Measurements from ENCODE around the gene EDN2. TPM values are rescaled to one million over a fixed set of nuclear protein-coding genes. Genes with fewer than 3 reads are reported as not detected.

The EDN2 gene
- total and polyA plus RNA-seq, 2 experiments from 2014 or later: not detected

- Histone ChIP-seq H3F3A (ENCODE audit: insufficient read depth) (no peaks in the 10 kb centered on the region; the same call in 1 of the 2 replicates), H4K20me1 (ENCODE audit: insufficient read depth) (no peaks in the 10 kb centered on the region), H3K9me2 (ENCODE audit: insufficient read depth) (no peaks in the 10 kb centered on the region), H3K4me3 (no peak overlapping the region), H3K27ac (no peak overlapping the region), H3K4me1 (ENCODE audit: insufficient read depth) (peaks cover 14% of the 10 kb centered on the region), H3K9me3 (ENCODE audit: low read depth) (no peaks in the 10 kb centered on the region), H3K9ac (no peak overlapping the region), H3K79me2 (ENCODE audit: insufficient read depth) (no peaks in the 10 kb centered on the region), H2AFZ (no peak overlapping the region), H3K27me3 (replicated peaks; ENCODE audit: insufficient read depth) (no peaks in the 10 kb centered on the region), H3K4me2 (ENCODE audit: unreplicated experiment) (no peak overlapping the region), H3K36me3 (ENCODE audit: low read depth) (no peaks in the 10 kb centered on the region)
- 98% methylated on average over 6 of the region's 6 CpGs for WGBS, 2 experiments (ENCODE audit: low coverage in 1 of 2, low lambda C conversion rate in 2 of 2, missing lambda C conversion rate in 2 of 2)
- TF ChIP-seq EZH2 (IDR thresholded peaks at IDR 0.05; ENCODE audit: insufficient read depth, poor library complexity, severe bottlenecking): no peak
- no peak for TF ChIP-seq EZH2phosphoT487 (IDR thresholded peaks at IDR 0.05; ENCODE audit: insufficient read depth, low read depth)
- no peak for DNase-seq
- in situ Hi-C loops (cut with MboI): no loop called here
Observed at GRCh38 chr1:41473738-41474362, 10.6 kb downstream of the EDN2 start.

- DNase-seq: no peak
- Histone ChIP-seq H3K9ac (no peak overlapping the region), H3K27me3 (replicated peaks; ENCODE audit: insufficient read depth) (no peaks in the 10 kb centered on the region), H3K4me1 (ENCODE audit: insufficient read depth) (peaks cover 11% of the 10 kb centered on the region), H3K79me2 (ENCODE audit: insufficient read depth) (no peaks in the 10 kb centered on the region), H3K4me2 (ENCODE audit: unreplicated experiment) (no peak overlapping the region), H3K9me3 (ENCODE audit: low read depth) (no peaks in the 10 kb centered on the region), H3F3A (ENCODE audit: insufficient read depth) (no peaks in the 10 kb centered on the region), H4K20me1 (ENCODE audit: insufficient read depth) (no peaks in the 10 kb centered on the region), H3K9me2 (ENCODE audit: insufficient read depth) (no peaks in the 10 kb centered on the region), H2AFZ (no peak overlapping the region), H3K36me3 (ENCODE audit: low read depth) (no peaks in the 10 kb centered on the region), H3K27ac (no peak overlapping the region), H3K4me3 (no peak overlapping the region)
- in situ Hi-C loops (cut with MboI): no loop called here
- 73 to 74% methylated on average over 6 of the region's 6 CpGs for WGBS, 2 experiments (ENCODE audit: low coverage in 1 of 2, low lambda C conversion rate in 2 of 2, missing lambda C conversion rate in 2 of 2)
- TF ChIP-seq EZH2 (IDR thresholded peaks at IDR 0.05; ENCODE audit: insufficient read depth, poor library complexity, severe bottlenecking): no peak
- TF ChIP-seq EZH2phosphoT487 (IDR thresholded peaks at IDR 0.05; ENCODE audit: insufficient read depth, low read depth): no peak
Observed at GRCh38 chr1:41471658-41472057, 12.8 kb downstream of the EDN2 start.

GRCh38 chr1:41469706-41470105 is 14.8 kb downstream of the EDN2 start:
- Histone ChIP-seq H4K20me1 (ENCODE audit: insufficient read depth) (no peaks in the 10 kb centered on the region), H3K4me1 (ENCODE audit: insufficient read depth) (no peaks in the 10 kb centered on the region), H3K4me3 (no peak overlapping the region), H2AFZ (no peak overlapping the region), H3K79me2 (ENCODE audit: insufficient read depth) (no peaks in the 10 kb centered on the region), H3K9me2 (ENCODE audit: insufficient read depth) (no peaks in the 10 kb centered on the region), H3K27ac (no peak overlapping the region), H3K27me3 (replicated peaks; ENCODE audit: insufficient read depth) (peaks cover 5% of the 10 kb centered on the region; the same call in 1 of the 2 replicates), H3F3A (ENCODE audit: insufficient read depth) (no peaks in the 10 kb centered on the region), H3K9me3 (ENCODE audit: low read depth) (no peaks in the 10 kb centered on the region), H3K4me2 (ENCODE audit: unreplicated experiment) (no peak overlapping the region), H3K36me3 (ENCODE audit: low read depth) (no peaks in the 10 kb centered on the region), H3K9ac (no peak overlapping the region)
- WGBS, 2 experiments (ENCODE audit: low coverage in 1 of 2, low lambda C conversion rate in 2 of 2, missing lambda C conversion rate in 2 of 2): 55 to 59% methylated on average over 5 of the region's 5 CpGs
- in situ Hi-C loops (cut with MboI): no loop called here
- TF ChIP-seq EZH2phosphoT487 (IDR thresholded peaks at IDR 0.05; ENCODE audit: insufficient read depth, low read depth) (no peak), EZH2 (IDR thresholded peaks at IDR 0.05; ENCODE audit: insufficient read depth, poor library complexity, severe bottlenecking) (no peak)
- no peak for DNase-seq

GRCh38 chr1:41468122-41468762 is 16.2 kb downstream of the EDN2 start:
- WGBS, 2 experiments (ENCODE audit: low coverage in 1 of 2, low lambda C conversion rate in 2 of 2, missing lambda C conversion rate in 2 of 2): 62 to 67% methylated on average over 10 to 12 of the region's 12 CpGs
- TF ChIP-seq EZH2phosphoT487 (IDR thresholded peaks at IDR 0.05; ENCODE audit: insufficient read depth, low read depth) (no peak), EZH2 (IDR thresholded peaks at IDR 0.05; ENCODE audit: insufficient read depth, poor library complexity, severe bottlenecking) (no peak)
- DNase-seq: no peak
- Histone ChIP-seq H3K27me3 (replicated peaks; ENCODE audit: insufficient read depth) (peaks cover 5% of the 10 kb centered on the region; the same call in 1 of the 2 replicates), H3F3A (ENCODE audit: insufficient read depth) (no peaks in the 10 kb centered on the region), H2AFZ (no peak overlapping the region), H3K4me2 (ENCODE audit: unreplicated experiment) (no peak overlapping the region), H4K20me1 (ENCODE audit: insufficient read depth) (no peaks in the 10 kb centered on the region), H3K4me1 (ENCODE audit: insufficient read depth) (no peaks in the 10 kb centered on the region), H3K36me3 (ENCODE audit: low read depth) (no peaks in the 10 kb centered on the region), H3K4me3 (no peak overlapping the region), H3K9ac (no peak overlapping the region), H3K9me2 (ENCODE audit: insufficient read depth) (no peaks in the 10 kb centered on the region), H3K79me2 (ENCODE audit: insufficient read depth) (no peaks in the 10 kb centered on the region), H3K27ac (no peak overlapping the region), H3K9me3 (ENCODE audit: low read depth) (no peaks in the 10 kb centered on the region)
- in situ Hi-C loops (cut with MboI): no loop called here
